SKM-1 treated with dmso at 0.1 percent for 144 hours (cell line): ENCODE data around the gene TEAD3.
A peak's percentile ranks its signal among the peaks of the same experiment; 100 is the strongest.

Experiments
- DNase-seq: peaks from one replicate; lab custom pipeline; 2025; ENCODE audit not compliant: unreplicated experiment; lab: John Stamatoyannopoulos, UW

The TEAD3 gene

GRCh38 chr6:35512740-35513139 is 15.9 kb upstream of the TEAD3 start, which contains the start of gene TULP1:
Gene TULP1, minus strand, starts transcription at chr6:35512896. Its CDS starts 38 bp downstream, at chr6:35512858.
- DNase-seq: no peak

DNA sequence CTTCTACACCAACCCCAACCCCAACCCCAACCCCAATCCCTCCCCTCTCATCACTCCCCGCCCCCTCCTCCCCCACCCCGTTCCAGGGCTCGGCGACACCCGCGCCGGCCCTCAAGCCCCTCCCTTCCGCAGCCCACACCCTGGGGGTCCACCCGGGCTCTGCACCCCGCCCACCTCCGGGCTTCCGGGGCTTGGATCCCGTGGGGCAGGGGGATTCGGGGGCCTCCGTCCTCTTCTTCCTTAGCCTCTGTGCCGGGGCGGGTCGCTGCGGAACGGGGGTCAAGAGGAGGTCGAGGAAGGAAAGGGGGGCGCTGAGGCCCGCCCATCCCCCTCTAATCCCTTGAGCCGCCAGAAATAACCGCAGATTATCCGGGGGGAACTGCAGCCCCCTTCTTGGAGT is 15.1 kb upstream of the TEAD3 start:
- DNase-seq: no peak

DNA sequence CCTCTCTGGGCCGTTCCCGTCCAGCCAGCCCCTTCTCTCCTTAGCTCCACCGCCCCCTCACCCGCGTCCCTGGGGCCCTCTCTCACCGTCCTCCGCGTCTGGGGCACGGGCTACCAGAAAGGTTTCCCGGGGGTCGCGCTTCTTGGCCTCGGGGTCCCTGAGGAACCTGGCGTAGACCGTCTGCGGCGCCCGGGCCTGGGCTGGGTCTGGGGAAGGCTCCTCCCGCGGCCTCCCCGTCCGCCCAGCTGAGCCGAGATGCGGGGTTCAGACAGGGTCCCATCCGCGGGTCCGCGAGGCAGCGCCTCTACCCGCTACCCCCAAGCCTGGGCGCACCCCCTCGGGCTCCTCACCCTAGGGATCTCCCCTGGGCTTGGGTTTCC is 14.7 kb upstream of the TEAD3 start:
- no peak for DNase-seq

DNA sequence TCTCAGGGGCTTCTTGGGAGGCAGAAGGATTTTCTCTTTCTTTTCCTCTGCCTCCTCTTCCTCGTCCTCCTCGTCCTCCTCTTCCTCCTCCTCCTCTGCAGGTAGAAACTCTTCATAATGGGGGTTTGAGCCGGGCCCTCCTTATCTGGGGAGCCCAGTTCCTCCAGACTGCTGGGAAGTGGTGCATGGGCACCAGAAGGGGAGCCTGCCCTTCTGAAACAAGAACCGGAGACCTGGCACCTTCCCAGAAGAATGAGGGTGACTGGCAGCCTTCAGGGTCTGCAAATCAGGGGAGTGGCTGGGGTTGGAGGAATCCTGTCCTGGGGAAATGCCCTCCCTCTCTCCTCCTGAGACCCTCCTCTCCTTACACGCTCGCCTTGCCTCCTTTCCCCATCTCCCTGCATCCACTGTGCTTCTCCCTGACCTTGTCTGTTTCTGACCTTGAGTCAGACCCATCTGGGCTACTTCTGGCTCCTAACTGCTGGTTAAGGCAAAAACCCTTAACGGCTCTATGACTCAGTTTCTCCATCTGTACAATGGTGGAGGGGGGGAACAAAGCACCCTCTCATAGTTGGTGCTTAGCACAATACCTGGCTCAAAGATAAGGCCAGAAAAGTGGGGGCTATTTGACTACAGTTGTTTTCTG is 14.2 kb upstream of the TEAD3 start:
- DNase-seq: no peak

DNA sequence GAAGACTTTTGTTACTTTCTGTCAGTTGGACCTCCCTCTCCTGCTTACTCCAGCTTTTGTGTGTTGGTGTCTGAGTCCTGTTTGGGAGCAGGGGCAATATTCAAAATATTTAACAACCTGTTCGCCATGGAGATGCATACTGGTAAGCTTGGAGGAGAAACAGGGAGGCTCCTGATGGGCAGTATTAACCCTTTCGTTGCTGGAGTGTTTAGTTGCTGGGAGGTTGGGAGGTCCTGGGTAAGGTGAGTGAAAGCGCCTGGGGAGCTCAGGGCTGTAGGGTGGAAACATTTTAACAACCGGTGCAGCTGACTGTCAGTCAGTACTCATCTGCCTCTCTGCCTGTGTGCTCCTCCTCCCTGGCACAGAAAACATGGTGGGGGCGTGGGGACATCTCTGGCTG is 11.7 kb upstream of the TEAD3 start:
- DNase-seq: no peak

DNA sequence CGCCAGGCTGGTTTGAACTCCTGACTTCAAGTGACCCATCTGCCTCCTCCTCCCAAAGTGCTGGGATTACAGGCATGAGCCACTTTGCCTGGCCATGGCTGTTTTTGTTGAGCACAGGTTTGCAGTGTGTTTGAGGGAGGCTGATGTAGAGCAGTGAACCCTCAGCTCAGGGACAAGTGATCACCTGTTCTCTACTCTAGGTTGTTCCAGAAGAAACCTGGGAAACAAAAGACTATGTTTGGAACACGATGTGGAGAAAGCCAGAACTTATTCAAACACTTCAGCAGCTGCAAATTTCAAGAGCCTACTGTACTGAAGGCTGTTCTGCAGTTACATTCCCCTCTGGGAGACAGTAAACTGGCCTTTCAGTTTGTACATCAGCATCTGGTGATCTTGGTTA is 11.1 kb upstream of the TEAD3 start:
- no peak for DNase-seq

DNA sequence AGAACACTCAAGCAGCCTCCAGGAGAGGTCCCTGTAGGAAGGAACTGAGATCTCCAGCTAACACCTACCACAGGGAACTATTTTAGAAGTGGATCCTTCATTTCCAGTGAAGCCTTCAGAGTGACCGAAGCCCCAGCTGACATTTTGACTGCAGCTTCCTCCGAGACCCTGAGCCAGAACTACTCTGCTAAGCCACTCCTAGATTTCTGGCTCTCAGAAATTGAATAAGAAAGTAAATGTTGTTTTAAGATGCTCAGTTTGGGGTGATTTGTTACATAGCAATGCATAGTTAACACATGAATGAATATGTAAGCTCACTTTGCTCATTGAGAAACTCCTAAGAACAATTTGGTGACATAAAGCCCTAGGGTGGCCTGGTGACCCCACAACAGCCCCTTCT is 10.3 kb upstream of the TEAD3 start:
- DNase-seq: no peak

DNA sequence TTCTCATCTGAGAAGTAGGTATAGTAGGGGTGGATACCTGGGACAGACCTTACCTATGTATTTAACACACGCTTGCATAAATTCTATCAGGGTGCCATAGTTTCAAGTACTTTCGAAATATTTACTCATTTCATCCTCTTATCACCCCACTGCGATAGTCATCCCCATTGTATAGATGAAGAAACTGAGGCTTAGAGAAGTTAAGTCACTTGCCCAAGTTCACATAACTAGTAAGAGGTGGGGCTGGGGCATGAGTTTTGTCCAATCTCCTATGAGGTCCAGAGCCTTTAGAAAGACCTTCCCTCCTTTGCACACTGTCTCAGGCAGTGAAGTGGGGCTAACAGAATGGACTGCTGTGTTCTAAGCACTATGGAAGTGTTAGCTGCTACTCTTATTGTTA is 9.7 kb upstream of the TEAD3 start:
- DNase-seq: no peak

DNA sequence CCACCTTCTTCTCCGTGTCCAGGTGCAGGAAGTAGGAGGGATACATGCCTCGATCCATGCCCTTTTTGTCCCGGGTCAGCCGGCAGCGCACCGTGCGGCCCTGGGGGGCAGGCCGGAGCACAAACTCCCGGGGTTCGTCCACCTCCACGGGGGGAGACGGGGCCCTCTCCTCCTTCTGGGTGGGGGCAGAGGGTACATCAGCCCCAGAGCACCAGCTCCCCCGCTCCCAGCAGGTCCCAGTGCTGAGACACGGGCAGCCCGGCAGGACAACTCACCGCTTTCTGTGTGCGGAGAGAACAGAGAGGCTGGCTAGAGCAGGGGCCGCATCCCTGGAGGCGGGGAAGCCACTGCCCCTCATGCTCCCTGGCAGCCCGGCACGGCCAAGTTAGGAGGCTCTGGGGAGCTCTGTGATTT is 9.1 kb upstream of the TEAD3 start:
- no peak for DNase-seq

DNA sequence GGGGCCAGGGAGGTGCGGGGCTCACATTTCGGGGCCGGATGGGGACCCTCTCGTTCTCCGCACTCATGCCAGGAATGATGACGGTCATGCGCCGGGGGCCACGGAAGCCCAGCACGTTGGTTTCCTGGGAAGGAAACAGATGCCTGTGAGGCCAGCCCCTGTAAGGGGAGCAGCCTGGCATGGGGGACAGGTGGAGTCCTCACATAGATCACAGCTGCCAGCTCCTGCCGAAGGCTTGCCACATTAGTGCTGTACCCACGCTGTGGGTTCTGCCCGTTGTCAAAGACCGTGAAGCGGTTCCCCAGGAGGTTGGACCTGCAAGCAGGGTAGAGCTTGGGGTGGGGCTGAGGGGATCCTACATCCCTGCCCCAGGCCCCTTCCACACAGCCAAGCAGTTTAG is 6.7 kb upstream of the TEAD3 start:
- DNase-seq: no peak

GRCh38 chr6:35501784-35502183 is 4.9 kb upstream of the TEAD3 start:
- DNase-seq: no peak

DNA sequence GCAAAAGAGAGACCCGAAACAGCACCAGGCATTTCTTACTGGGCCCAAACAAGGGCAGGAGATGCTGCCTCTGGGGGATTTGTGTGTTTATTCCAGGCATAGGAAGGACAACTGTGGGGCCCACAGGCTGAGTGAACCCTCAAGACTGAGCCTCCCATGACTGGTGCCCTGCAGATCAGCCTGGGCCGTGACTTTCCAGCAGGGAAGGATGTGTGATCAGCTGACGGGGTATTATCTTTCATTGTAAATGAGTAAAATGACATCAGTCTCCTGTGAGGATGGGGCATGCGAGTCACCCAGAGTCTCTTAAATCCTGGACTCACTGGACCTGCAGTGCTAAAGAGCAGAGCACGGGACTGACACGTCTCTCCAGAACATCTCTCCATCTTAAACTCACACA is 3.9 kb upstream of the TEAD3 start:
- DNase-seq: no peak

DNA sequence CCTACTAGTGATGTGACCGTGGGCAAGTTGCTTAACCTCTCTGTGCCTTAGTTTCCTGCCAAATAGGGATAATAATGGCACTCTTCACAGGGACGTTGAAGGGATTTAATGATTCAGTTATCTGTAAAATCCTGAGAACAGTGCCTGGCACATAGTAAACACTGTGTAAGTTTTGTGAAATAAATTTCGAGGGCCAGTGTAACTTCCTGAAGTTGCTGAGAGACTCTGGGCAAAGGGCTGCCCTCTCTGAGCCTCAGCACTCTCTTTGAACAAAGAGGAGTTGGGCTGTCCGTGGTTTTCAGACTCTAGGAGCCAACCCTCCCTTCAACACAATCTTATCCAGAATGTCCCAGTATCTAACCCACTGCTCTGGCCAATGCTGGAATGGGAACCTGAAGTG is 2.5 kb upstream of the TEAD3 start:
- DNase-seq: no peak

- DNase-seq: no peak
These were observed 1.7 kb upstream of the TEAD3 start for GRCh38 chr6:35498422-35499067.

GRCh38 chr6:35497571-35498421 is 917 bp upstream of the TEAD3 start:
- DNase-seq: peak; percentile 33

- no peak for DNase-seq
These were observed 641 bp downstream of the TEAD3 start for GRCh38 chr6:35496036-35496840.

GRCh38 chr6:35495258-35496035 is 1.4 kb downstream of the TEAD3 start:
- no peak for DNase-seq

- DNase-seq: peak; percentile 47
These were observed 2.7 kb downstream of the TEAD3 start for GRCh38 chr6:35494161-35494563.

DNA sequence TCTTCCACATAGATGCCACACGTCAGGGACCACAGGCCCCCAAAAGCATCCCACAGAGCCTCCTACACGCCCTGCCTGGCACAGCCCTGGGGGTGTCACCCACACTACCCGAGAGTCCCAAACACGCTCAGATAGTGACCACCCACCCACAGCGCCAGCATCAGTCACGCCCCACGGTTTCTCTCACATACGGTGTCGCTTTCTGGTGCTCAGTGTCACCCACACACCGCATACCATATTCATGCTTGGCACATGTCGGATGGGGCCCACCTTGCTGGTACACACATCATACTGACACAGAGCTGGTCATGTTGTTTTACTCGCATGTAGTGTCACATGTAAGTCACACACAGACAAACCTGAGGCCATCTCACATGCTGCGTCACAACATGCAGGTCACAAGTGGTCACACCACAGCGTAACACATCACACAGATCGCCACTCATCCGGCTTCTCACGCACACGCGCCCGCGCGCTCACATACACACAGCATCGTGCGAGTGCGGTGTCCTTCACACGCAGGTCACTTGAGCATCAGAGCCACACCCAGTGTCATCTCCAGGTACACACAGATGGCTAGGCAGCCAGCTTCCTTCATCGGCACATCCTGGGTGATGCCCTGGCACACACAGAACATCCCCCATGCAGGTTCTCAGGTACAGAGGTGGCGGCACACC is 3.4 kb downstream of the TEAD3 start:
- no peak for DNase-seq

GRCh38 chr6:35492974-35493284 is 4.0 kb downstream of the TEAD3 start:
- DNase-seq: no peak
